C4-2B (cell line): ENCODE measurements around the gene ADCYAP1.

Source experiments
- H3K27ac ChIP-seq: fragments of 450-650 bp; 2 replicates; pipeline ENCODE4 v1.5.1; 2017
- ZFX ChIP-seq: fragments of 450-650 bp; IDR thresholded peaks from 2 replicates; pipeline ENCODE4 v1.6.1; 2017
- TF ChIP-seq, protein P1 (sequence below): fragments of 450-650 bp; conservative IDR thresholded peaks from 2 replicates; pipeline ENCODE4 v1.5.1; 2017; ENCODE audit warnings: mild to moderate bottlenecking

Gene ADCYAP1

DNA sequence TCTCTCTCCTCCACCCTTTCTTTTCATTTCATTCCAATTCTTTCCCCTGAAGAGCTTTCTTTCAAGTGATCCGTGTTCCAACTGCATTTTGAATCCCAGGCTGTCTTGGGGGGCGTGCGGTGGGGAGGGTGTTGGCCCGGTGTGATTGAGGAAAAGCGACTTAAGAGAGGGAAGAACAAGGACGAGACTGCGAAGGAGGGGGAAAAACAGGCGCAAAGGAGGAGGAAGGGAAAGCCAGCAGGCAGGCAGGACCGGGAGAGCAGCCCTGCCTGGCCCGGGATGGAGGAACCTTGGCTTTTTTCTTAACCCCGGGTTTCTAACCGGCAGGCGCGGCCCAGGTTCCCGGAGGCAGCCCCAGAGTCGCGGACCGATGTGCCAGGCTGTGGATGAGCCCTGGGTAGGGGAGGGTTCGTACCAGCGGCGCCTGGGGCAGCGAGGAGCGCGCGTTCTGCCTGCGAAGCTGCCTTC is 1.3 kb downstream of the ADCYAP1 start:
- TF ChIP-seq, protein P1, sequence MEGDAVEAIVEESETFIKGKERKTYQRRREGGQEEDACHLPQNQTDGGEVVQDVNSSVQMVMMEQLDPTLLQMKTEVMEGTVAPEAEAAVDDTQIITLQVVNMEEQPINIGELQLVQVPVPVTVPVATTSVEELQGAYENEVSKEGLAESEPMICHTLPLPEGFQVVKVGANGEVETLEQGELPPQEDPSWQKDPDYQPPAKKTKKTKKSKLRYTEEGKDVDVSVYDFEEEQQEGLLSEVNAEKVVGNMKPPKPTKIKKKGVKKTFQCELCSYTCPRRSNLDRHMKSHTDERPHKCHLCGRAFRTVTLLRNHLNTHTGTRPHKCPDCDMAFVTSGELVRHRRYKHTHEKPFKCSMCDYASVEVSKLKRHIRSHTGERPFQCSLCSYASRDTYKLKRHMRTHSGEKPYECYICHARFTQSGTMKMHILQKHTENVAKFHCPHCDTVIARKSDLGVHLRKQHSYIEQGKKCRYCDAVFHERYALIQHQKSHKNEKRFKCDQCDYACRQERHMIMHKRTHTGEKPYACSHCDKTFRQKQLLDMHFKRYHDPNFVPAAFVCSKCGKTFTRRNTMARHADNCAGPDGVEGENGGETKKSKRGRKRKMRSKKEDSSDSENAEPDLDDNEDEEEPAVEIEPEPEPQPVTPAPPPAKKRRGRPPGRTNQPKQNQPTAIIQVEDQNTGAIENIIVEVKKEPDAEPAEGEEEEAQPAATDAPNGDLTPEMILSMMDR: no peak
- no peak overlapping the region for H3K27ac ChIP-seq

DNA sequence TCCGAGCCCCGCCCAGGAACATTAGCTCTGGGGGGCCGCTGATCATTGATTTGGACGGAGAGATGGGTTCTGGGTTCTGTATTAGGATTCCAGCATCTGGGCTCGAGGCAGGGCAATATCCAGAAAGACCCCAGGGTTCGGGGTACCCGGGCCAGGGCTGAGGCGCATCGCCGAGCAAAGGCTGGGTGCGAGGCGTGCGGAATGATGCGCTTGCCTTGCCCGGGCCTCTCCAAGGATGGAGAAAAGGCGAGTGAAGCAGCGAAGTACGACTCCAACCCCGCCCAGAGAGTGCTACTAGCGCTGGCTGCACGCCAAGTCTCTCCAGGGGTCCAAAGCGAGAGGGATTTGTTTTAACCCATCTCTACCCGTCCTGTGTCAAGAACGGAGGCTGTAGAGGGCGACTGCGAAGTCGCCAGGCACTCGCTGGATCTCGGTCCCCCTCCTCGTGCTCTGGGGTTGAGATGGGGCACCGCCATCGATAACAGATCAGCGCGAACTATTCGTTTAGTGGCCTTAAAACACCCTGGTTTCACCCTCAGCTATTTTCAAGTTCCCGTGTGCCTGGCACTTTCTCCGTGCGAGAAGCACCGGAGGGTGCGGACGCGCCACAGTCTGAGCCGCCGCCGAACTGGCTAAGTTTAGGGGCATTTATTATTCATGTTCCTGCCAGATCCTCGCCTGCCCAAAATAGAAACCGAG is 1.9 kb downstream of the ADCYAP1 start:
- TF ChIP-seq ZFX: no peak
- TF ChIP-seq, protein P1: no peak
- no peak overlapping the region for H3K27ac ChIP-seq

DNA sequence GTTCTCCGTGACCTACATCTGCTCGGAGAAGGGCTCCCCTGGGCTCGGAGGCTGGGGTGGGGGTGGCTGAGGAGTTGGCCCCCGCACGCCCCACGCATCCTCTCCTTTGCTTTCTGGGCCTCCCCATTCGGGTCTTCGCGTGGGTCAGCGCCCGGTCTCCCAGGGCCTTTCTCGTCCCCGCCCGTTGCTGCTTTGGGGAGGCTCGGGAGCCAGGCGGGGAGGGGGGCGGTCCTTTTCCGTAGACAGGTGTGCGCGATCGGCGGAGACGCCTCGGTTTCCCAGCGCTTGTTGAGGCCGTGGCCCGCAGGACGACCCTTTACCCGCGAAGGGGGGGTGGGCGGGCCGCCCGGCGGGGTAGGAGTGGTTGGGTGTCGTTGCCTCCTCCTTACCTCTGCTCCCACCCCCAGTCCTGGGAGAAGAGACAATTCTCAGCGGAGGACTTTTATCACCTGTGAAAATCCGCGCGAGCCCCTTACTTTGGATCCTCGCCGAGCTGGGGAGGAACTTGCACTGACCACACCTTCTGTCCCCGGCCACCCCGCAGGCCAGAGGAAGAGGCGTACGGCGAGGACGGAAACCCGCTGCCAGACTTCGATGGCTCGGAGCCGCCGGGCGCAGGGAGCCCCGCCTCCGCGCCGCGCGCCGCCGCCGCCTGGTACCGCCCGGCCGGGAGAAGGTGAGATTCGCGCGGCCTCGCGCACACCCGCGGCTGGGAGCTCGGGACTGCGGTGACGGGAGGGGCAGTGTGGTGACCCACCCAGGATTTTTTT is 2.6 kb downstream of the ADCYAP1 start:
- TF ChIP-seq, protein P1: no peak
- TF ChIP-seq ZFX: no peak

DNA sequence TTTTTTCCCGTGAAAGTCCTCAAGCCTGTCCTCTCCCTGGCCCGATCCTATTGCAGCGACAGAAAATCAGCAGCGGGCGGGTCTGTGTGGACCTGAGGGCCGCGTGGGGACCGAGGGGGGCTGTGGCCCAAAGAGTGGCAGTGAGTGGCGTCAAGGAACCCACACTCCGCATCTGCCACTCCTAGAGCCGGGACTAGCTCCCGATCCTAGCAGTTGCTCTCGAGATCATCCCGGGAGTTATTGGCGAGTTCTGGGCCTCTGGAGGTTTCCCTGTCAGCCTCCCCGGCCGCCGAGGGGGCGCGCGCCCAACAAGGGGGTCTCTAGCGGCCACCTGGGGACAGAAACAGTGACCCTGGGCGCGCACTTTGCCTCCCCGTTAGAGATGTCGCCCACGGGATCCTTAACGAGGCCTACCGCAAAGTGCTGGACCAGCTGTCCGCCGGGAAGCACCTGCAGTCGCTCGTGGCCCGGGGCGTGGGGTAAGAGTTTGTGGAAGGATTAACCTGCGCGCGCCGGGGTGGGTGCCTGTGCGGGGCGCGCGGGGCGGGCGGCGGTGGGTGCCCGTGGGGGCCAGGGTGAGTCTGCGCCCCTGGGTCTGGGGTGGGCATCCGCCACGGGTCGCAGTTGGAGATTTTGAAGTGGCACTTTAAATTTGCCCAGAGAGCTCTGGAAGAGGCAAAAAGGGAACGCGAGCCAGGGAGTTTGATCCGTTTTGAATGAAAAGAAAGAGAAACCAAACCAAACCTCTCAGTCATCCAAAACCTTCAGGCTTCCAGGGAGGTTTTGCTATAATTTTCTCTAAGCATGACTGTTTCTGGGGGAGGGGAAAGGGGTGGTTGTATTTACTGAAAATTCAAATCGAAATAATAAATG is 3.5 kb downstream of the ADCYAP1 start:
- no peak overlapping the region for H3K27ac ChIP-seq
- no peak for TF ChIP-seq ZFX
- TF ChIP-seq, protein P1: no peak

More for the DNA sequence above, 2.6 kb downstream of the ADCYAP1 start:
- no peak overlapping the region for H3K27ac ChIP-seq

DNA sequence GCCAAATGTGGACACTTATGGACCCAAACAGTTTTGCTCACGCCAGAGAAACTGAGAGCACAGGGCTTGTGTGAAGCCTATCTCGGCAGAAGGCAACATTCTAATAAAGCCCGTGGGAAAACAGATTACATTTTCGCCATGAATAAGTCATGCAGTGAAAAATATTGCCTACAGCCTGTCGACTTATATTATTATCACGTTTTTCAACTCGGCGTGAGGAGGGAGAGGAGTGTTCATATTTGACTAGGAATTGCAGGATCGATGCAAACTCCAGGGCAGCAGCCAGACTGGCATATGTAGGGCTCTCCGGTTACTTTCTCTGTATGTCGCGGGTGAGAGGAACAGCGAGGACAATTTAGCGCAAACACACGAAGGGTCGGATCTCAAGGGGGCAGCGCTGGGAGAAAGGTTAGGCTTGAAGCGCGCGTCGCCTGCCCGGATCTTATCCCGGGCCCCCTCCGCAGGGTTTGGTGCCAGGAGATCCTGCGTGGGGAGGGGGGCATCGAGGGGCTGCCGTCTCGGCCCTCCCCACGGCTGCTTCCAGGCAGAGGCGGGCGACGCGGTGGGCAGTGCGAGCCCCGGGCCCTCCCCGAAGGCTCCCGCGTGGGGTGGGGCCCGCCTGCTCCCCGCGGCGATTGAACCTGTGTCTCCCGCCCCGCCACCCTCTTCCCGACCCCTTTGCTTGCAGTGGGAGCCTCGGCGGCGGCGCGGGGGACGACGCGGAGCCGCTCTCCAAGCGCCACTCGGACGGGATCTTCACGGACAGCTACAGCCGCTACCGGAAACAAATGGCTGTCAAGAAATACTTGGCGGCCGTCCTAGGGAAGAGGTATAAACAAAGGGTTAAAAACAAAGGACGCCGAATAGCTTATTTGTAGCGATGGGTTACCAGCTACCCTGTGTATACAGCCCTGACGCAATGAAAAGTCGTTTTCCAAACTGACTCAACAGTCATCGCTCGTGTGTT is 4.4 kb downstream of the ADCYAP1 start:
- H3K27ac ChIP-seq: no peak overlapping the region
- TF ChIP-seq, protein P1: no peak
- no peak for TF ChIP-seq ZFX

DNA sequence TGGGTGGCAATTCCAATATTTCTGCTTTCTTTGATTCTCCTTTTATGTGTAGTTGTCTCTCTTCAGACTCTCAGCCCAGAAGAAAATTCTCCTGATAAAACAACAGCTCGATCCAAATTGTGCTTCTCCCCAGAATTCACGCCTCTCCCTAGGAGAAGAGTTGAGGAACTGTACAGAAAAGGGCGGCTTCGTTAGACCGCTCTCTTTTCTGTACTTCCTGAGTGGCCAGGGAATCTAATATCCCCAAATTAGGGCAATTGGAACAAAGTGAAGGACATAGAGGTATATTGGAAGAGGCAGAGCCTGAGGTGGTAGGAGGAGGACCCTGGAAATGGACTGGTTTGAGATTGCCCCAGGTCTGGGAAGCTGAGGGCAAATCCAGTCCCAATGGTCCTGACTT is 5.6 kb downstream of the ADCYAP1 start:
- H3K27ac ChIP-seq: no peak overlapping the region
- TF ChIP-seq, protein P1: no peak
- TF ChIP-seq ZFX: no peak
